GM13976 (cell line): ENCODE data around the gene ARHGAP23.
"Not testable (repeated sequence)": the region's sequence is repeated elsewhere in the genome, so short reads cannot be mapped to it uniquely, and the experiment has no call there.

ENCODE experiments used
- DNase-seq: peaks from one replicate; pipeline ENCODE4 v3.0.0; 2012; ENCODE audit warnings: low spot score
- CTCF ChIP-seq: IDR thresholded peaks from 2 replicates; pipeline ENCODE4 v1.5.1; 2012; ENCODE audit warnings: borderline replicate concordance, mild to moderate bottlenecking; ENCODE audit not compliant: insufficient read depth; ENCODE audit errors: extremely low read depth, missing control alignments, control extremely low read depth
- in situ Hi-C: fragments of 300-500 bp; cut with MboI; formaldehyde crosslinking; loops from one replicate; pipeline ENCODE4 v1.12.0; 2022; ENCODE audit warnings: low sequenced_read_pairs, mixed read lengths, inconsistent platforms; ENCODE audit not compliant: unreplicated experiment

ARHGAP23 gene

GRCh38 chr17:38498353-38498752, 70.1 kb downstream of the ARHGAP23 start:
- no peak for DNase-seq
- in situ Hi-C loops, result no loop called here
- TF ChIP-seq CTCF, result no peak

GRCh38 chr17:38499230-38499629, 71.0 kb downstream of the ARHGAP23 start:
- DNase-seq, in situ Hi-C loops: not testable (repeated sequence)

GRCh38 chr17:38501718-38502117, 73.5 kb downstream of the ARHGAP23 start:
- DNase-seq, result not testable (repeated sequence)
- in situ Hi-C loops, result loop anchor here (10.0 kb wide), 1 partner anchor 163 kb away; no protein-coding TSS in a partner anchor

GRCh38 chr17:38503286-38503913, 75.1 kb downstream of the ARHGAP23 start:
- in situ Hi-C loops, result loop anchor here (10.0 kb wide), 1 partner anchor 161 kb away; no protein-coding TSS in a partner anchor
- not testable (repeated sequence) for DNase-seq

- no peak for TF ChIP-seq CTCF
- DNase-seq, result no peak
- in situ Hi-C loops, result loop anchor here (10.0 kb wide), 1 partner anchor 161 kb away; no protein-coding TSS in a partner anchor
These were observed 76.0 kb downstream of the ARHGAP23 start for GRCh38 chr17:38504216-38504615.

GRCh38 chr17:38507436-38507835, 79.2 kb downstream of the ARHGAP23 start:
- TF ChIP-seq CTCF, result no peak
- in situ Hi-C loops, result loop anchor here (10.0 kb wide), 1 partner anchor 157 kb away; no protein-coding TSS in a partner anchor
- no peak for DNase-seq

GRCh38 chr17:38507921-38508569, 79.8 kb downstream of the ARHGAP23 start:
- no peak for DNase-seq
- in situ Hi-C loops, result loop anchor here (10.0 kb wide), 1 partner anchor 157 kb away; no protein-coding TSS in a partner anchor
- TF ChIP-seq CTCF, result no peak

- DNase-seq, result no peak
- no peak for TF ChIP-seq CTCF
- in situ Hi-C loops, result loop anchor here (10.0 kb wide), 1 partner anchor 156 kb away; no protein-coding TSS in a partner anchor
These were observed 80.3 kb downstream of the ARHGAP23 start for GRCh38 chr17:38508570-38508950.
